Pons (tissue), 1 donor: ENCODE data around the gene PAXIP1.
"Not testable (repeated sequence)": the region's sequence is repeated elsewhere in the genome, so short reads cannot be mapped to it uniquely, and the experiment has no call there.

Experiments used
- DNase-seq: peaks from one replicate; pipeline ENCODE4 v3.0.0-alpha.2; 2016; ENCODE audit warnings: low spot score

PAXIP1 gene

GRCh38 chr7:155003092-155003375, at the start of gene PAXIP1:
Gene PAXIP1, minus strand, starts transcription at chr7:155003124. Its CDS starts 195 bp downstream, at chr7:155002929.
- DNase-seq = no peak

- DNase-seq = no peak
Observed at GRCh38 chr7:155051355-155051754, 48.4 kb upstream of the PAXIP1 start.

DNA sequence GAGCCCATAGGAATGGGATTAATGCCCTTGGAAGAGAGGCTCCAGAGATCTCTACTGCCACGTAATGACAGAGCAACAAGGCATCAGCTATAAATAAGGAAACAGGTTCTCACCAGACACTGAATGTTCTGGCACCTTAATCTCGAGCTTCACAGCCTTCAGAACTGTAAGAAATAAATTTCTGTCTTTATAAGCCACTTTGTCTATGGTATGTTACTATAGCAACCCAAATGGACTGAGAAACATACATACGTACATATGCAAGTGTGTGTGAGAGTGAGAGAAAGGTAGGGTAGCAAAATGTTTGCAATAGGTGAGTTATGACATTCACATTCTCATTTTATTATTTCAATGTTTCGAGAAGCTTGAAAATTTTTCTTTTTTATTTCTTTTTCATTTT, 45.1 kb upstream of the PAXIP1 start:
- DNase-seq = no peak

GRCh38 chr7:155043756-155044155, 40.8 kb upstream of the PAXIP1 start:
- DNase-seq = no peak

DNA sequence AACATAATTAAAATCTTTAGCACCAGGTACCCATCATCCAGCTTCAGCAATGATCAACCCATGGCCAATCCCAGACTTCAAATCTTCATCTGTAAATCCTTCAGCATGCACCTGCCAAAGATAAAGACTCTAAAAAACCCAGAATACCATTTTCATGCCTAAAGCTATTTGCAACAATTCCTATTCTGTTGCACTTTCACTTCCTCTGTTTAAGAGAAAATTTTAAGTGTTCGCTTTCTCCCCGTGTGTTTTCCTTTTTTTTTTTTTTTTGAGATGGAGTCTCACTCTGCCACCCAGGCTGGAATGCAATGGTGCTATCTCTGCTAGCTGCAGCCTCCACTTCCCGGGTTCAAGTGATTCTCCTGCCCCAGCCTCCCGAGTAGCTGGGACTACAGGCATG, 35.4 kb upstream of the PAXIP1 start:
- no peak for DNase-seq

GRCh38 chr7:155034495-155034894, 31.6 kb upstream of the PAXIP1 start:
- not testable (repeated sequence) for DNase-seq

DNA sequence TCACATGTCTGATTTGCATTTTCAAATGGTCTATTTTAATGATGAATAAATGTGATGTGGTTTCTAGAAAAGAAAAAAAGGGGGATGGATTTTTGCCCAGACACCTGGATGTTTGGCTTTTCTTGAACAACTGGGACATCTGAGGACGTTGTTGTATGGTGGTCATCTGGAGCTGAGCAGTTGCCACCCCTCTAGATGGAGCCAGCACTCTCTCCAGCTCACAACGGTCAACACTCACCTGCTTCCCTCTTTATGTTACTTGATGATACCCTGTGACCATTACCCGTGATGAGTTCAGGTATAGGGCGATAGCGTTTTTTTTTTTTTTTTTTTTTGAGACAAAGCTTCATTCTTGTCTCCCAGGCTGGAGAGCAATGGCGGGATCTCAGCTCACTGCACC, 30.1 kb upstream of the PAXIP1 start:
- no peak for DNase-seq

- no peak for DNase-seq
Observed at GRCh38 chr7:155027879-155028278, 25.0 kb upstream of the PAXIP1 start.

- DNase-seq = no peak
Observed at GRCh38 chr7:155021699-155022145, 18.8 kb upstream of the PAXIP1 start.

- no peak for DNase-seq
Observed at GRCh38 chr7:155020996-155021395, 18.1 kb upstream of the PAXIP1 start.

GRCh38 chr7:155017834-155018233, 14.9 kb upstream of the PAXIP1 start:
- DNase-seq = no peak

DNA sequence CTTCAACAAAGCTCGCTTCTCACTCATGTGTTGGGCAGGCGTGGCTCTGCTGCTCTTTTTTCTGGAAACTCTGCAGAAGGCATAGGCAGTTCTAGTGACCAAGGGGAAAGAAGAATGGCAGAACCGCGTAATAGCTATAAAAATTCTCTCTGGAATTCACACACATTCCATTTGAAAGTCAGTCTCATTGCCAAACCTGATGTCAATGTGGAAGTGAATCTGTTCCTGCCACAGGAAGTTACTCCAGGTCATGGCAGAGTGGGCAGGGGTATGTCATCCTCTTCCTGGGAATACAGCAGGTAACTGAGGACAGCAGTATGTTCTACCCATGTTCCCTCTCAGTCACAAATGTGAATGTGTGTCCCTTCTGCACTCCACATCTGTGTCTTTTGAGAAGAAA, 8.2 kb upstream of the PAXIP1 start:
- DNase-seq = no peak

DNA sequence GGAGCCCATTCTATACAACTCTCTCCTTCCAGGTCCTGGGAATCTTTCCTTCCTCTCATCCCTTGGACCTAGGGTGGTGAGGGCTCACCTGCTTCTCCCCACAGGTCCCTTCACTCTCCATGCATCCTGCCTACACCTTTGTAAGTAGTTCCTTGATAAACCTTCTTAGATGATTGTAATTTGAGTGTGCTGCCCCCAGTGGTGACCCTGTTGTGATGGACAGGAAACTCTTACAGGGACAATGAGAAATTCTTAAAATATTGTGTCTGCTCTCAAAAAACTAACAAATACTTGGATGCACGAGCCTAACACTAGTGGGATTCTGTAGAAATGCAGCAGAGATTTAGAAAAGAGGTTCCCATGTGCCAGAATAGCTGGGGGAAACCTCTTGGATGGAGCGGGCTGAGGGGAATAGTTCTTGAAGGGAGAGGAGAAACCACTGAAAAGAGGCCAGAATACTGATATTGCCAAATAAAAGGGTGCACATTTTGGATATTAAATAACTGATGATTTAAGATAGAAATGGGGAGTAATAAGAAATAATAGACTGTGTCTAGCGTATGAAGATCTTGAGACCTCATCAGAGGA, 6.7 kb upstream of the PAXIP1 start:
- DNase-seq = no peak

DNA sequence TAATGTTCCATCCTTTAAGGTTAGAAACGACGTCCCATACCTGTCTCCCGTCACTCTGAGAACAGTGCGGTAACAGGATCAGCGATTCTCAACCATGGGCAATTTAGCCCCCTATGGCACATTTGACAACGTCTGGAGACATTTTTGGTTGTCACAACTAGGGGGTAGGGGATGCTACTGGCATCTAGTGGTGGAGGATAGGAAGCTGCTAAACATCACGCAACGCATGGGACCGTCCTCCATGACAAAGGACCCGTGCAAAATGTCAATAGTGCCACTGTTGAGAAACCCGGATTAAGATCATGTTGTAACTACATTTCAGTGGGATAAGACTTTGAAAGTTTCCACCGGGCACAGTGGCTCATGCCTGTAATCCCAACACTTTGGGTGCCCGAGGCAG, 5.0 kb upstream of the PAXIP1 start:
- peak; percentile 9 for DNase-seq

GRCh38 chr7:155003376-155004214, 671 bp upstream of the PAXIP1 start:
- DNase-seq = peak; percentile 76

DNA sequence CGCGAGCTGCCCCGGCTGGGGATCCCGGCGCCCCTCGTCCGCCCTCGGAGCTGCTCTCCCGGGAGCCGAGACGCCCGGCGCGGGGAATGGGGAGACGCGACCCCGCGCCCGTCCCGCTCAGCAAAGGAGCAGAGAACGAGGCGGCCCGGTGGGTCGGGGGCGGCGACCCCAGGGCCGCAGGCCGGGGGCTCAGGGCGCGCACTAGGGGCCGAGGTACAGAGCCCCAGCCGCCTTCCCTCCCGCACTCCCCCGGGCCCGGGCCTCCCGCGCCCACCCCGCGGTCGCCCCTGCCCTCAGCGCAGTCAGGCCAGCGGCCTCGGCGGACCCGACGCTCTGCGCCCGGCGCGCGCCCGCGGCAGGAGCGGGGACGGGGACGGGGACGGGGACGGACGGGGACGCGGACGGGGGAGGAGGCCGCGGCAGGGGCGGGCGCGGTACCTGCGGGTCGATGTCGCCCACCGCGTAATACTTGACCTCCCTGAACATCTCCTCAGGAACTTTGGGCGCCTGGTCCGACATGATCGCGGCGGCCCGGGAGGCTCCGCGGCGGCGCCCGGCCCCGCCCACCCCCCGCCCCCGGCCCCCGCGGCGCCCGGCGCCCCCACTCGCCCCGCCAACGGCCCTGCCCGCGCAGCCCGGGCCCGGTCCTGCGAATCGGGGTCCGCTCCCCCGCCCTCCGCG, 373 bp downstream of the PAXIP1 start:
- peak; percentile 29 for DNase-seq

GRCh38 chr7:155001756-155002410, 1.0 kb downstream of the PAXIP1 start:
- no peak for DNase-seq

- DNase-seq = no peak
Observed at GRCh38 chr7:155000795-155001194, 2.1 kb downstream of the PAXIP1 start.

GRCh38 chr7:154998481-154998880, 4.4 kb downstream of the PAXIP1 start:
- no peak for DNase-seq

- DNase-seq = no peak
Observed at GRCh38 chr7:154997840-154998370, 5.0 kb downstream of the PAXIP1 start.

DNA sequence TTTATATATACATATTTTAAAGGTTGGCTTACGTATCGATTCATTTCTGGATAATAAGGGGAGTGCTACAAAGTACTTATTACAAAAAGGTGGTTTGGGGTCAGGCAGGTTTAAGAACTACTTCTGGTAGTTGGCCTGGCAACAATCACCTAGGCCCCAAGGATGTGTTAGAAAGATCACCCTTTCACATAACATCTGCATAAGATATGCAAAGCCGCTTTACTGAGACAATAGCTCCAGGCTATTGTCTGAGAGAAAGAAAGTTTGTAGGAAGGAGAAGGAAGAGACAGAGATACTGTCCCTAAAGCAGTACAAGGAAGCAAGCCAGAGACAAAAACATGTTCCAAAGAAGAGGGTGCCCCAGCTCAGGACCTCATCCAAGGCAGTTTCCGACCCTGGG, 6.2 kb downstream of the PAXIP1 start:
- no peak for DNase-seq

DNA sequence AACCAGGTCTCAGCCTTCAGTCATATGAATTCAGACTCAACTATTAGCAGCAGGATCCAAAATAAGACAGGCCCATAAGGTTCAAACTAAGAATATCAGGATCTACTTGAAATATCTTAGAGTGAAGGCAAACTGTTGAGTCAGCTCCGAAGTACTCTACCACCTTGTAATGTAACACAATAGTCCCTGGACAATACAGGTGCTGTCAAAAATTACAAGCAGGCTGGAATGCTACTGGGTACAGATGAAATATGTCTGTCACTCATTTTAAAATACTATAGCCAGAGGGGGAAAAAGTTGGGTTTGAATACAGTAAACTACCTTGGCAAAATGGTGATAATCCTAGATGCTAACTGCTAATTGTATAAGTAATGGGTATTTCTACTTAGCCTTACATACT, 6.8 kb downstream of the PAXIP1 start:
- DNase-seq = no peak
